Fibroblast of lung (primary cell): Measurements from ENCODE around the gene MYH9.

Experiments used
- EZH2 ChIP-seq: IDR thresholded peaks from 2 replicates; pipeline ENCODE4 v1.5.1; 2012; ENCODE audit warnings: low read length, control low read depth, mild to moderate bottlenecking; ENCODE audit errors: missing control alignments
- TF ChIP-seq, protein P1 (sequence below), 2 donors: IDR thresholded peaks in 1 of 2; conservative IDR thresholded peaks in 1 of 2; 1 replicate in 1 of 2; 2 replicates in 1 of 2; pipeline ENCODE4 v1.5.1; 2011 to 2012; ENCODE audit warnings: low read length in 2 of 2, control low read depth in 1 of 2, inconsistent platforms in 1 of 2, low read depth in 1 of 2, mild to moderate bottlenecking in 1 of 2

DNA sequence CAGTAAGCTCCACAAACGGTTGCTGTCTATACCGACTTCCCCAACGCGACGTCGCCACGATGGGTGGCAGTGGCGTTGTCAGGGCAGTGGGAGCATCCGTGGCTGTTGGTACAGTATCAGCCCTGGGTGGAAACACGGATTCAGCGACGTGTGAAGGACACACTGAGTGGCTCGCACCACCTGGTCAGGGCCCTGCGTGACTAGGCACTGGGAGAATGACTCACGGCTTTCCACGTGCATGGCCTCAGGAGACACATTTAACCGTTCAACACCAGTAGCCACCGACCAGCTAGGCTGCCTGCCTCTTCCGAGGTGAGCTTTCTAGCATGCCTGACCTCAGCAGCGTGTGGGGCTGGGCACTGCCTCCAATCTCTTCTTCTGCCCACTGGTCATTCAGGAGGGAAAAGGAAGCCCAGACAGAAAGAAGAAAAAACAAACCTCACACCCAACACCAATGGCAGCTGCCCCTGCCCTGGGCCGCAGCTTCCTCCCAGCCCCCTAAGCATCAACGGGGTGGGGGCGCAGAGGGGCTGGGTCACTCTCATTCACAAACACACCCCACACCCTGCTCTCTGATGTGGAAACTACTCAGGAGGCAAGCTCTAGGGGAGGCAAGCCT, 59.0 kb downstream of the MYH9 start:
- TF ChIP-seq, protein P1, sequence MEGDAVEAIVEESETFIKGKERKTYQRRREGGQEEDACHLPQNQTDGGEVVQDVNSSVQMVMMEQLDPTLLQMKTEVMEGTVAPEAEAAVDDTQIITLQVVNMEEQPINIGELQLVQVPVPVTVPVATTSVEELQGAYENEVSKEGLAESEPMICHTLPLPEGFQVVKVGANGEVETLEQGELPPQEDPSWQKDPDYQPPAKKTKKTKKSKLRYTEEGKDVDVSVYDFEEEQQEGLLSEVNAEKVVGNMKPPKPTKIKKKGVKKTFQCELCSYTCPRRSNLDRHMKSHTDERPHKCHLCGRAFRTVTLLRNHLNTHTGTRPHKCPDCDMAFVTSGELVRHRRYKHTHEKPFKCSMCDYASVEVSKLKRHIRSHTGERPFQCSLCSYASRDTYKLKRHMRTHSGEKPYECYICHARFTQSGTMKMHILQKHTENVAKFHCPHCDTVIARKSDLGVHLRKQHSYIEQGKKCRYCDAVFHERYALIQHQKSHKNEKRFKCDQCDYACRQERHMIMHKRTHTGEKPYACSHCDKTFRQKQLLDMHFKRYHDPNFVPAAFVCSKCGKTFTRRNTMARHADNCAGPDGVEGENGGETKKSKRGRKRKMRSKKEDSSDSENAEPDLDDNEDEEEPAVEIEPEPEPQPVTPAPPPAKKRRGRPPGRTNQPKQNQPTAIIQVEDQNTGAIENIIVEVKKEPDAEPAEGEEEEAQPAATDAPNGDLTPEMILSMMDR (conservative IDR thresholded peaks at IDR 0.05 in 1 of 2, IDR thresholded peaks at IDR 0.05 in 1 of 2; ENCODE audit: low read depth in 1 of 2, low read length in 2 of 2): no peak
- TF ChIP-seq EZH2: no peak
